PC-3 (cell line): ENCODE data around the gene FLOT1. TPM values are rescaled to one million over a fixed set of nuclear protein-coding genes. Genes with fewer than 3 reads are reported as not detected.
"Not testable (repeated sequence)": the region's sequence is repeated elsewhere in the genome, so short reads cannot be mapped to it uniquely, and the experiment has no call there.

Source experiments
- ATAC-seq: fragments of 200-7000 bp; cut with Tn5 transposase; 2 replicates; pipeline ENCODE4 v1.9.1; 2020; ENCODE audit warnings: mild to moderate bottlenecking, moderate library complexity
- BruUV-seq: library from RNA; stranded (reverse); fragments of 400-500 nt; replicated peaks from 2 replicates; lab custom pipeline; 2021; lab: Mats Ljungman, UMichigan
- CTCF ChIA-PET: fragments of 300-600 bp; sonication (Branson Sonifier 250); formaldehyde crosslinking; loops from one replicate; lab custom pipeline; 2022; ENCODE audit warnings: antibody characterized with exemption; lab: Charles Lee
- POLR2A ChIA-PET: fragments of 300-600 bp; sonication (Branson Sonifier 250); formaldehyde crosslinking; loops from one replicate; lab custom pipeline; 2022; ENCODE audit warnings: antibody characterized with exemption; ENCODE audit not compliant: unreplicated experiment; lab: Charles Lee
- DNase-seq: peaks from one replicate; pipeline ENCODE4 v3.0.0-alpha.2; 2015
- H2AFZ ChIP-seq: fragments of 300-600 bp; sonication (generic); 2 replicates; pipeline ENCODE4 v1.6.0; 2016; ENCODE audit warnings: antibody characterized with exemption, low read length
- H3F3A ChIP-seq: fragments of 300-600 bp; sonication (generic); one replicate; pipeline ENCODE4 v1.6.0; 2017; ENCODE audit warnings: antibody characterized with exemption, low read length, control low read depth, mild to moderate bottlenecking; ENCODE audit not compliant: unreplicated experiment
- H3K27ac ChIP-seq: fragments of 300-600 bp; sonication (generic); 2 replicates; pipeline ENCODE4 v1.5.1; 2016; ENCODE audit warnings: mild to moderate bottlenecking, low read length
- H3K27me3 ChIP-seq: fragments of 300-600 bp; sonication (generic); 2 replicates; pipeline ENCODE4 v1.6.1; 2016; ENCODE audit warnings: low read length, mixed read lengths
- H3K36me3 ChIP-seq: fragments of 300-600 bp; sonication (generic); 2 replicates; pipeline ENCODE4 v1.6.1; 2016; ENCODE audit warnings: low read depth, mixed run types, low read length, mixed read lengths
- H3K4me1 ChIP-seq: fragments of 300-600 bp; sonication (generic); 2 replicates; pipeline ENCODE4 v1.5.1; 2016; ENCODE audit warnings: low read length; ENCODE audit not compliant: insufficient read depth
- H3K4me2 ChIP-seq: fragments of 300-600 bp; sonication (generic); 2 replicates; pipeline ENCODE4 v1.6.0; 2016; ENCODE audit warnings: low read length
- H3K4me3 ChIP-seq: fragments of 300-600 bp; sonication (generic); 2 replicates; pipeline ENCODE4 v1.5.1; 2016; ENCODE audit warnings: mild to moderate bottlenecking, low read length, mixed read lengths
- H3K79me2 ChIP-seq: fragments of 300-600 bp; sonication (generic); 2 replicates; pipeline ENCODE4 v1.6.1; 2017; ENCODE audit warnings: low read length, mixed read lengths
- H3K9ac ChIP-seq: fragments of 300-600 bp; sonication (generic); 2 replicates; pipeline ENCODE4 v1.6.0; 2016; ENCODE audit warnings: mild to moderate bottlenecking, low read length
- H3K9me2 ChIP-seq: fragments of 300-600 bp; sonication (generic); replicated peaks from 2 replicates; pipeline ENCODE4 v1.6.1; 2016; ENCODE audit warnings: mixed run types, low read length, mixed read lengths
- H3K9me3 ChIP-seq: fragments of 300-600 bp; sonication (generic); 2 replicates; pipeline ENCODE4 v1.6.1; 2016; ENCODE audit warnings: low read length, mixed read lengths
- H4K20me1 ChIP-seq: fragments of 300-600 bp; sonication (generic); 2 replicates; pipeline ENCODE4 v1.6.1; 2016; ENCODE audit warnings: low read length, mixed read lengths
- EZH2 ChIP-seq: fragments of 300-600 bp; sonication (generic); IDR thresholded peaks from one replicate; pipeline ENCODE4 v1.6.1; 2017; ENCODE audit warnings: antibody characterized with exemption, mild to moderate bottlenecking, low read length; ENCODE audit not compliant: unreplicated experiment
- EZH2phosphoT487 ChIP-seq: fragments of 300-600 bp; sonication (generic); IDR thresholded peaks from 2 replicates; pipeline ENCODE4 v1.6.1; 2018; ENCODE audit warnings: mild to moderate bottlenecking, antibody characterized with exemption, low read length, borderline replicate concordance
- intact Hi-C: fragments of 100-400 bp; cut with micrococcal nuclease; formaldehyde crosslinking; loops from 2 replicates; pipeline ENCODE4 v1.9.0; 2023
- total RNA-seq: library from RNA; depleted of rRNA; stranded (reverse); fragments of >200 nt; gene quantifications from 2 replicates; pipeline ENCODE4 v1.2.3, GENCODE V29; 2014
- TF ChIP-seq, protein P1 (sequence below): fragments of 300-600 bp; sonication (generic); conservative IDR thresholded peaks from 2 replicates; pipeline ENCODE4 v1.5.1; 2017; ENCODE audit warnings: antibody characterized with exemption, low read depth, mild to moderate bottlenecking, low read length

Gene FLOT1
- total RNA-seq, 1 experiment from 2014 or later: 305 TPM

DNA sequence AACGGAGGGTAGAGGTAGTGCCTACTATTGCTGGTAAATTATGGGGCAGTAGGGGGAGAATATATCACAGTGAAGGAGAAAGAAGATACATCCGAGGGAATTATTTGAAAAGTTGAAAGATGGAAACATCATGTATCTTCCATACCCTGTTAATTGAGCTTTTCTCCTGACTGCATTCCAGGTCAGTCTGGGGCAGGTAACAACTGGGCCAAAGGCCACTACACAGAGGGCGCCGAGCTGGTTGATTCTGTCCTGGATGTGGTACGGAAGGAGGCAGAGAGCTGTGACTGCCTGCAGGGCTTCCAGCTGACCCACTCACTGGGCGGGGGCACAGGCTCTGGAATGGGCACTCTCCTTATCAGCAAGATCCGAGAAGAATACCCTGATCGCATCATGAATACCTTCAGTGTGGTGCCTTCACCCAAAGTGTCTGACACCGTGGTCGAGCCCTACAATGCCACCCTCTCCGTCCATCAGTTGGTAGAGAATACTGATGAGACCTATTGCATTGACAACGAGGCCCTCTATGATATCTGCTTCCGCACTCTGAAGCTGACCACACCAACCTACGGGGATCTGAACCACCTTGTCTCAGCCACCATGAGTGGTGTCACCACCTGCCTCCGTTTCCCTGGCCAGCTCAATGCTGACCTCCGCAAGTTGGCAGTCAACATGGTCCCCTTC, 19.2 kb downstream of the FLOT1 start:
- H3K79me2 ChIP-seq: peaks cover 68% of the 10 kb centered on the region
- not testable (repeated sequence) for H3K9me2 ChIP-seq
- H3K4me1 ChIP-seq: peaks cover 26% of the 10 kb centered on the region

DNA sequence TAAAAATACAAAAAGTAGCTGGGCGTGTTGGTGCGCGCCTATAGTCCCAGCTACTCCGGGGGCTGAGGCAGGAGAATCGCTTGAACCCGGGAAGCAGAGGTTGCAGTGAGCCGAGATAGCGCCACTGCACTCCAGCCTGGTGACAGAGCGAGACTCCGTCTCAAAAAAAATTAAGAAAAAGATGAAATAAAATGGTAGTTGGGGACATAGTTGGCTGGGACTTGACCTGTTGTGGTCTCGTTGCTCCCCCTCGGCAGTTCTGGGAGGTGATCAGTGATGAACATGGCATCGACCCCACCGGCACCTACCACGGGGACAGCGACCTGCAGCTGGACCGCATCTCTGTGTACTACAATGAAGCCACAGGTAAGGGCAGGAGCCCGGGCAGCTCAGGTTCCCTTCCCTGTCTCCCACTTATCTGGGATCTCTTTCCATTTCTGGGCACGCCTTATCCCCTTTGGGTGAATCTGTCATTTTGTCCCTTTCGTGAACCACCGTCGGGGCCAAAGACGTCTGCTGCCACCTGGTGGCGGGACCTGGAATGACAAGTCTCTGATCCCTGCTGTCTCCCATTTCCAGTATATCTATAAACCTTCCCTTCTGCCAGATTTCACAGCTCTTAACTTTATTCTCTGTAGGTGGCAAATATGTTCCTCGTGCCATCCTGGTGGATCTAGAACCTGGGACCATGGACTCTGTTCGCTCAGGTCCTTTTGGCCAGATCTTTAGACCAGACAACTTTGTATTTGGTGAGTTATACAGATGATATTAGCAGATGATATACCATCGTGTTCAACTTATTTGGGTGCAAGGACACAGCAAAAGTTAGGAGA, 20.0 kb downstream of the FLOT1 start:
- H3K27me3 ChIP-seq: no peaks in the 10 kb centered on the region
- peaks cover 32% of the 10 kb centered on the region for H4K20me1 ChIP-seq
- BruUV-seq: no TSS peak

More for the DNA sequence above, 19.2 kb downstream of the FLOT1 start:
- Histone ChIP-seq H3K4me2 (peak overlapping the region; percentile 91), H3K9ac (peak overlapping the region; percentile 45; the same call in 1 of the 2 replicates), H3K27ac (peak overlapping the region; percentile 38), H4K20me1 (peaks cover 32% of the 10 kb centered on the region), H3K4me3 (peak overlapping the region; percentile 94), H3F3A (peaks cover 29% of the 10 kb centered on the region), H3K36me3 (peaks cover 37% of the 10 kb centered on the region)
- ChIA-PET CTCF (interaction anchor here (1.4 kb wide), 1 partner anchor 44 kb away, joined by 7 read pairs; no protein-coding TSS in a partner anchor), POLR2A (interaction anchor here (0.5 kb wide), 1 partner anchor 77 kb away, joined by 6 read pairs; no protein-coding TSS in a partner anchor)
- H3K27me3 ChIP-seq, H2AFZ ChIP-seq, BruUV-seq, DNase-seq, H3K9me3 ChIP-seq, ATAC-seq: not testable (repeated sequence)
- intact Hi-C loops: loop anchor here (5.0 to 10.0 kb wide), 2 partner anchors 181 to 238 kb away; partner anchors contain the start of gene HLA-E

DNA sequence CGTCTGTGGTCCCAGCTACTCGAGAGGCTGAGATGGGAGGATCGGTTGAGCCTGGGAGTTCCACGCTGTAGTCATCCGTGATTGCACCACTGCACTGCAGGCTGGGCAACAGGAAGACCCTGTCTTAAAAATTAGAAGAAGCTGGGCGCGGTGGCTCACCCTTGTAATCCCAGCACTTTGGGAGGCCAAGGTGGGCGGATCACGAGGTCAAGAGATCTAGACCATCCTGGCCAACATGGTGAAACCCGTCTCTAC, 20.5 kb downstream of the FLOT1 start:
- ATAC-seq: not testable (repeated sequence)

More for the DNA sequence above, 20.0 kb downstream of the FLOT1 start:
- H3F3A ChIP-seq: peaks cover 25% of the 10 kb centered on the region
- peak overlapping the region; percentile 90 for H3K27ac ChIP-seq
- peaks cover 72% of the 10 kb centered on the region for H3K79me2 ChIP-seq
- no peaks in the 10 kb centered on the region for H3K9me2 ChIP-seq
- H3K36me3 ChIP-seq: peaks cover 37% of the 10 kb centered on the region
- POLR2A ChIA-PET: interaction anchor here (0.5 to 0.6 kb wide), 2 partner anchors 76 to 152 kb away, joined by 4 to 6 read pairs; no protein-coding TSS in a partner anchor
- H2AFZ ChIP-seq: no peak overlapping the region
- no peaks in the 10 kb centered on the region for H3K9me3 ChIP-seq
- peaks cover 30% of the 10 kb centered on the region for H3K4me1 ChIP-seq
- DNase-seq (peak; percentile 90), ATAC-seq (0 out of 2 replicates have a peak, but pooled peaks have one; percentile 2)
- peak overlapping the region; percentile 99 for H3K9ac ChIP-seq
- peak overlapping the region; percentile 91 for H3K4me2 ChIP-seq
- H3K4me3 ChIP-seq: peak overlapping the region; percentile 94
- intact Hi-C loops: loop anchor here (1.0 to 10.0 kb wide), 3 partner anchors 40 to 238 kb away; partner anchors contain the start of gene HLA-E
- TF ChIP-seq, protein P1, sequence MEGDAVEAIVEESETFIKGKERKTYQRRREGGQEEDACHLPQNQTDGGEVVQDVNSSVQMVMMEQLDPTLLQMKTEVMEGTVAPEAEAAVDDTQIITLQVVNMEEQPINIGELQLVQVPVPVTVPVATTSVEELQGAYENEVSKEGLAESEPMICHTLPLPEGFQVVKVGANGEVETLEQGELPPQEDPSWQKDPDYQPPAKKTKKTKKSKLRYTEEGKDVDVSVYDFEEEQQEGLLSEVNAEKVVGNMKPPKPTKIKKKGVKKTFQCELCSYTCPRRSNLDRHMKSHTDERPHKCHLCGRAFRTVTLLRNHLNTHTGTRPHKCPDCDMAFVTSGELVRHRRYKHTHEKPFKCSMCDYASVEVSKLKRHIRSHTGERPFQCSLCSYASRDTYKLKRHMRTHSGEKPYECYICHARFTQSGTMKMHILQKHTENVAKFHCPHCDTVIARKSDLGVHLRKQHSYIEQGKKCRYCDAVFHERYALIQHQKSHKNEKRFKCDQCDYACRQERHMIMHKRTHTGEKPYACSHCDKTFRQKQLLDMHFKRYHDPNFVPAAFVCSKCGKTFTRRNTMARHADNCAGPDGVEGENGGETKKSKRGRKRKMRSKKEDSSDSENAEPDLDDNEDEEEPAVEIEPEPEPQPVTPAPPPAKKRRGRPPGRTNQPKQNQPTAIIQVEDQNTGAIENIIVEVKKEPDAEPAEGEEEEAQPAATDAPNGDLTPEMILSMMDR: peak; percentile 95
- TF ChIP-seq EZH2 (no peak), EZH2phosphoT487 (no peak)
- CTCF ChIA-PET: interaction anchor here (0.6 to 1.4 kb wide), 3 partner anchors 40 to 97 kb away, joined by 3 to 7 read pairs (median 3); no protein-coding TSS in a partner anchor

More for the DNA sequence above, 20.5 kb downstream of the FLOT1 start:
- peak overlapping the region; percentile 99 for H3K9ac ChIP-seq
- H3K4me3 ChIP-seq: peak overlapping the region; percentile 94
- peaks cover 24% of the 10 kb centered on the region for H3F3A ChIP-seq
- H3K79me2 ChIP-seq: peaks cover 72% of the 10 kb centered on the region
- POLR2A ChIA-PET, H3K27me3 ChIP-seq, H3K9me2 ChIP-seq, H2AFZ ChIP-seq, H3K9me3 ChIP-seq, BruUV-seq, DNase-seq: not testable (repeated sequence)
- H3K4me2 ChIP-seq: peak overlapping the region; percentile 91
- peak overlapping the region; percentile 90 for H3K27ac ChIP-seq
- CTCF ChIA-PET: interaction anchor here (0.6 to 1.4 kb wide), 3 partner anchors 39 to 98 kb away, joined by 3 to 7 read pairs (median 3); no protein-coding TSS in a partner anchor
- H4K20me1 ChIP-seq: peaks cover 32% of the 10 kb centered on the region
- H3K4me1 ChIP-seq: peaks cover 30% of the 10 kb centered on the region
- intact Hi-C loops: loop anchor here (1.0 to 10.0 kb wide), 3 partner anchors 40 to 237 kb away; partner anchors contain the start of gene HLA-E
- peaks cover 37% of the 10 kb centered on the region for H3K36me3 ChIP-seq
